Stimulated activated CD4-positive, alpha-beta T cell treated with anti-CD3 and anti-CD28 coated beads, Interleukin-1b, Interleukin-23, amount 100 ng/mL, for 48 hours (primary cell): ENCODE results near the gene EML1.

ENCODE experiments used
- DNase-seq: peaks from one replicate; pipeline ENCODE4 v3.0.0-alpha.2; 2020

The EML1 gene

DNA sequence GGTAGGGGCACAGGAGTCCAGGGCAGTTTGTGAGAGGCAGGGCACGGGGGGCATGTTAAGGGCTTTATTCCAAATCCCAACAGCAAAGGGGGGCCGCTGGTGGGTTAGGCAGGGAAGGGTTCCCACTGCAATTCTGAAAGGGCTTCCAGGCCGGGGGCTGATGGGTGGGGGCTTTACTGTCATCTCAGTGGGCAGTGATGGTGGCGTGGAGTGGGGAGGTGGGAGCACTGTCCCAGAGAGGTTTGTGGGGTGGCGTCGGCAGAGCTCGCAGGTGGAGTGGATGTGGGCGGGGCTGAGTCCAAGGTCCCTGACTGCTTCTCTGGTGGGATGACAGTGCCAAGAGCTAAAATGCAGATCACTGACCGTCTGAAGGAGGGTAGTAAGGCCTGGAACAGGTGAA, 150.4 kb downstream of the EML1 start:
- DNase-seq, result no peak

- DNase-seq, result no peak
Observed at GRCh38 chr14:99944241-99944651, 151.0 kb downstream of the EML1 start.

- DNase-seq, result peak; percentile 28
Observed at GRCh38 chr14:99945732-99946651, 152.8 kb downstream of the EML1 start.

- DNase-seq, result peak; percentile 45
Observed at GRCh38 chr14:99946652-99947489, 153.7 kb downstream of the EML1 start.

- DNase-seq, result no peak
Observed at GRCh38 chr14:99947695-99948094, 154.5 kb downstream of the EML1 start.

DNA sequence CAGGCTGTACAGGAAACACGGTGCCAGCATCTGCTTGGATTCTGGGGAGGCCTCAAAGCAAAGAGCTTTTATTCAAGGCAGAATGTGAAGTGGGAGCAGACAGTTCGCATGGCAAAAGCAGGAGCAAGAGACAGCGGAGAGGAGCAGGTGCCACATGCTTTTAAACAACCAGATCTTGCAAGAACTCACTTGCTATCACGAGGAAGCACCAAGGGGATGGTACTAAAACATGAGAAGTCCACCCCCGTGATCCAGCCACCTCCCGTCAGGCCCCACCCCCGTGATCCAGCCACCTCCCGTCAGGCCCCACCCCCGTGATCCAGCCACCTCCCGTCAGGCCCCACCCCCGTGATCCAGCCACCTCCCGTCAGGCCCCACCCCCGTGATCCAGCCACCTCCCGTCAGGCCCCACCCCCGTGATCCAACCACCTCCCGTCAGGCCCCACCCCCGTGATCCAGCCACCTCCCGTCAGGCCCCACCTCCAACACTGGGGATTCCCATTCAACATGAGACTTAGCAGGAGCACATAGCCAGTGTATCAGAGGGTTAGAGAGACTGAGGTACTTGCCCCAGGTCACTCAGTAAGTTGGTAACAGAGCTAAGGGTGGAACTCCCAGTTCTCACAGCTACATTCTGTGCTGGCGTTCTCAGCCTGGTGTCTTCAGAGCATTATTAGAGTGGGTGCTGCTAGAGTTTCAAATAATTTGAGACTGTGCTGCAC, 156.0 kb downstream of the EML1 start:
- DNase-seq, result peak; percentile 22

DNA sequence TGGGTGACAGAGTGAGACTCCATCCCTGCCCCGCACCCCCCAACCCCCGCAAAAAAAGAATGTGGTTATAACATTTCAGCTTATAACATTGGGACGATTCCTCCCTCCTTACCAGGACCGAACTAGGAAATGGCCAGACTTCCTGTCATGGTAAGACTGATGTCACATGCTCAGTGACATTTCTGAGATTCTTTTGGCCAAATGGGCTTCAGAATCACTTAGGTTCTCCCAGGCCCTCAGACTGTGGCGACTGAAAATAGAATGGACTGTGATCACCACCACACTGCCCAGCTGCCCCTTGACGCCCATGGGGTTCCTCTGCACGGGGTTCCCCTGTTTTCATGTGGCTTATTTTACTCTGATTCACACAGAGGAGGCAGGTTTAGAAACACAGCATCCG, 157.0 kb downstream of the EML1 start:
- DNase-seq, result no peak

DNA sequence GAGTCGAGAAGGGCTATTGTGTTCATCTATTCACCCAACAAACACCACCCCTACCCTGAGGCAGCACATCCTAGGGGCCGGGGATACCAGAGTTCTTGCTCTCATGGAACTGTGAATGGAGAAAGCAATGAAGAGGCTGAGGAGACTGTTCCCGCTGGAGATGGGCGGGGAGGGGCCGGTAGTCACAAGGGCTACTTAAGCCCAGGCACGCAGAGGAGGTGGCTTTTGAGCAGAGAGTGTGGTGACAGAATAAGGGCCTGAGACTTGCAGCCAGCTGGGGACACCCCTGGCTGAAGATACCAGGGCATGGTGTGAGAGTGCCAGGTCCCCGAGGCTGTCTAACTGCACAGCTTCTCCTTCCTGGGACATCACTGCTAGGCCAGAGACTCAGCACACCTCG, 157.9 kb downstream of the EML1 start:
- DNase-seq, result no peak

DNA sequence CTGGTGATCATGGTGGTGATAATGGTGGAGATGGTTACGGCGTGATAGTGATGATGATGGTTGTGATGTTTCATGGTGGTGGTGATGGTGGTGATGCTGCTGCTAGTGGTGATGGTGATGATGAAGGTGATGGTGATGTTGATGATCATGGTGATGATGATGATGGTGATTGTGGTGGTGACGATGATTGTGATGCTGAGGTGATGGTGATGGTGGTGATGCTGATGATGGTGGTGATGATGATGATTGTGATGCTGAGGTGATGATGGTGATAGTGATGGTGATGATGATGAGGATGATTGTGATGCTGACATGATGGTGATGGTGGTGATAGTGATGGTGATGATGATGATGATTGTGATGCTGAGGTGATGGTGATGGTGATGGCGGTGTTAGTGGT, 158.8 kb downstream of the EML1 start:
- DNase-seq, result no peak

DNA sequence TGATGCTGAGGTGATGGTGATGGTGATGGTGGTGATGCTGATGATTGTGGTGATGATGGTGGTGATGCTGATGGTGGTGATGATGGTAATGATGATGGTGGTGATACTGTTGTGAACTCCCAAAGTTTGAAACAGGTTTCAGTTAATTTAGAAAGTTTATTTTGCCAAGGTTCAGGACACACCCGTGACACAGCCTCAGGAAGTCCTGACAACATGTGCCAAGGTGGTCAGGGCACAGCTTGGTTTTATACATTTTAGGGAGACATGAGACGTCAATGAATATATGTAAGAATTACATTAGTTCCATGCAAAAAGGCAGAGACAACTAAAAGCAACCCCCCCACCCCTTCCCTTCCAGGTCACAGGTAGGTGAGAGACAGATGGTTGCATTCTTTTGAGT, 159.2 kb downstream of the EML1 start:
- no peak for DNase-seq

- DNase-seq, result no peak
Observed at GRCh38 chr14:99955826-99956455, 162.7 kb downstream of the EML1 start.

GRCh38 chr14:99958380-99958779, 165.2 kb downstream of the EML1 start:
- DNase-seq, result no peak

- DNase-seq, result no peak
Observed at GRCh38 chr14:99961826-99962518, 168.8 kb downstream of the EML1 start.

DNA sequence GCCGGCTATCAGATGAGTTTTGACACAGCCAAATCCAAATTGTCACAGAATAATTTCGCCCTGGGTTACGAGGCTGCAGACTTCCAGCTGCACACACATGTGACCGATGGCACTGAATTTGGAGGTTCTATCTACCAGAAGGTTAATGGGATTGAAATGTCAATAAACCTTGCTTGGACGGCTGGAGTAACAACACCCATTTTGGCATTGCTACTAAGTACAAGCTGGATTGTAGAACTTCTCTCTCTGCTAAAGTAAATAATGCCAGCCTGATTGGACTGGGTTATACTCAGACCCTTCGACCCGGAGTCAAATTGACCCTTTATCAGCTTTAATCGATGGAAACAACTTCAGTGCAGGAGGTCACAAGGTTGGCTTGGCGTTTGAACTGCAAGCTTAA, 171.8 kb downstream of the EML1 start:
- no peak for DNase-seq

GRCh38 chr14:99966037-99966835, 173.0 kb downstream of the EML1 start:
- DNase-seq, result no peak

GRCh38 chr14:99966912-99967311, 173.7 kb downstream of the EML1 start:
- DNase-seq, result no peak

- DNase-seq, result no peak
Observed at GRCh38 chr14:99968191-99968920, 175.1 kb downstream of the EML1 start.

DNA sequence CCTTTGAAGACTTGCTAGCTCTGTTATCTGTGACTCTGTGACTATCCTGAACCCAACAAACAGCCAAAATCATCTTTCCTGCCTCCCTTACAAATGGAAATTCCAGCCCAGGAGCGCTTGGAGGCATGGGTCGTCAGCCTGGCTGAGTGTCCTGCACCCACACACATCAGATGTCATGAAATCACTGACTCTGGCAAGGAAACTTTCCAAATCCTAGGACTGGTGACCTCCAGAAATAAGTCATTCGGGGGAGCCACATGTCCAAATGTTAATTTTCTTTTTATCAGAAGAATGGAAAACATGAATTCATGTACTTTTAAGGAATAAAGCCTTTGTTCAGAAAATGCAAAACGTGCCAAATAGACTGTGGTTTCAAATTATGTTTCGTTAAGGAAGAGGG, 175.7 kb downstream of the EML1 start:
- DNase-seq, result no peak

- DNase-seq, result no peak
Observed at GRCh38 chr14:99969673-99970322, 176.6 kb downstream of the EML1 start.
